Mesothelial cell of epicardium (in vitro differentiated cells): ENCODE results near the gene VTN. TPM values are rescaled to one million over a fixed set of nuclear protein-coding genes. Genes with fewer than 3 reads are reported as not detected.

Source experiments
- DNase-seq, 2 experiments: peaks; one replicate each; pipeline ENCODE4 v3.0.0; 2021; ENCODE audit warnings: low spot score in 2 of 2; ENCODE audit not compliant: unreplicated experiment in 2 of 2
- H3K27ac Mint-ChIP-seq: 2 replicates; pipeline ENCODE4 v1.8.0; 2021; ENCODE audit warnings: mixed read lengths
- H3K27me3 Mint-ChIP-seq: 2 replicates; pipeline ENCODE4 v1.8.0; 2021; ENCODE audit warnings: low read depth, mixed read lengths
- H3K36me3 Mint-ChIP-seq: 2 replicates; pipeline ENCODE4 v1.8.0; 2021; ENCODE audit warnings: mixed read lengths
- H3K4me1 Mint-ChIP-seq: 2 replicates; pipeline ENCODE4 v1.8.0; 2021; ENCODE audit warnings: mixed read lengths
- H3K4me3 Mint-ChIP-seq: 2 replicates; pipeline ENCODE4 v1.8.0; 2021; ENCODE audit warnings: mild to moderate bottlenecking, moderate library complexity, mixed read lengths
- H3K9me3 Mint-ChIP-seq: 2 replicates; pipeline ENCODE4 v1.8.0; 2021; ENCODE audit warnings: mixed read lengths
- CTCF ChIP-seq: fragments of 200-600 bp; sonication (generic); IDR thresholded peaks from one replicate; pipeline ENCODE4 v1.5.0; 2021; ENCODE audit warnings: antibody characterized with exemption; ENCODE audit not compliant: unreplicated experiment
- total RNA-seq: library from RNA; stranded (reverse); gene quantifications from 3 replicates; pipeline ENCODE4 v1.2.1, GENCODE V29; 2021

VTN gene
- total RNA-seq, 1 donor from 2014 or later = 0.47 TPM

GRCh38 chr17:28404461-28404811 lies 34.3 kb upstream of the VTN start:
- H3K27me3 Mint-ChIP-seq = no peaks in the 10 kb centered on the region
- H3K9me3 Mint-ChIP-seq = no peaks in the 10 kb centered on the region
- H3K36me3 Mint-ChIP-seq = peaks cover 5% of the 10 kb centered on the region
- peak overlapping the region; percentile 79 for H3K4me3 Mint-ChIP-seq
- no peak for DNase-seq
- no peak for TF ChIP-seq CTCF
- H3K4me1 Mint-ChIP-seq = peaks cover 29% of the 10 kb centered on the region
- no peak overlapping the region for H3K27ac Mint-ChIP-seq

GRCh38 chr17:28404007-28404406 lies 33.9 kb upstream of the VTN start:
- TF ChIP-seq CTCF = no peak
- no peak for DNase-seq
- Mint-ChIP-seq H3K9me3 (no peaks in the 10 kb centered on the region), H3K4me3 (peak overlapping the region; percentile 79), H3K27ac (no peak overlapping the region), H3K27me3 (no peaks in the 10 kb centered on the region), H3K36me3 (peaks cover 5% of the 10 kb centered on the region), H3K4me1 (peaks cover 29% of the 10 kb centered on the region)

- no peak for TF ChIP-seq CTCF
- peaks cover 6% of the 10 kb centered on the region for H3K36me3 Mint-ChIP-seq
- no peaks in the 10 kb centered on the region for H3K27me3 Mint-ChIP-seq
- no peak overlapping the region for H3K4me3 Mint-ChIP-seq
- DNase-seq = no peak
- H3K4me1 Mint-ChIP-seq = peaks cover 19% of the 10 kb centered on the region
- H3K9me3 Mint-ChIP-seq = no peaks in the 10 kb centered on the region
- H3K27ac Mint-ChIP-seq = no peak overlapping the region
Measured at GRCh38 chr17:28402844-28403243, 32.7 kb upstream of the VTN start.

DNA sequence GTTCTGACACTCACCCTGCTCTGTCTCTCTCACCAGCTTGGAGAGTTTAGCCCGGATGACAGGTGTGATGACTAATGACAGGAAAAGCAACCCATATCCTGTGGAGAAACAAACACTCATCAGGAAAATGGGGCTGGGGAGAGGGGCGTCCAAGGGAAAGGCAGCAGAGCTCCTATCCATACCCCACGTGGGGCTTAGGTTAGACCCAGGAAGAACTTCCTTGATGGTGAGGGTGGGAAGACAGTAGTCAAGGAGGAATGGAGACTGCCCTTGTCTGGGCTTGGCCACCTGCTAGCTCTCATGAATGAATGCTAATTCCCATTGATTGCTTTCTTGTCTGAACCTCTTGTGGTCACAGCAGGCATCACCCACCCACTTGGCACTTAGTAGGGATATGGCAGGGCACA lies 32.1 kb upstream of the VTN start:
- Mint-ChIP-seq H3K27me3 (no peaks in the 10 kb centered on the region), H3K4me1 (peaks cover 13% of the 10 kb centered on the region), H3K9me3 (no peaks in the 10 kb centered on the region), H3K27ac (no peak overlapping the region), H3K36me3 (peaks cover 7% of the 10 kb centered on the region), H3K4me3 (no peak overlapping the region)
- TF ChIP-seq CTCF = no peak
- no peak for DNase-seq

GRCh38 chr17:28399808-28400207 lies 29.7 kb upstream of the VTN start:
- Mint-ChIP-seq H3K4me3 (no peak overlapping the region), H3K27me3 (no peaks in the 10 kb centered on the region), H3K4me1 (peaks cover 4% of the 10 kb centered on the region)

More at GRCh38 chr17:28399808-28400207, 29.7 kb upstream of the VTN start:
- DNase-seq = no peak
- no peak overlapping the region for H3K27ac Mint-ChIP-seq
- peaks cover 7% of the 10 kb centered on the region for H3K36me3 Mint-ChIP-seq
- no peaks in the 10 kb centered on the region for H3K9me3 Mint-ChIP-seq
- TF ChIP-seq CTCF = no peak
